ENCODE measurements around the gene WFDC12. TPM values are rescaled to one million over a fixed set of nuclear protein-coding genes. Genes with fewer than 3 reads are reported as not detected.

WFDC12 gene
- total RNA-seq, 4 donors from 2014 or later: not detected

DNA sequence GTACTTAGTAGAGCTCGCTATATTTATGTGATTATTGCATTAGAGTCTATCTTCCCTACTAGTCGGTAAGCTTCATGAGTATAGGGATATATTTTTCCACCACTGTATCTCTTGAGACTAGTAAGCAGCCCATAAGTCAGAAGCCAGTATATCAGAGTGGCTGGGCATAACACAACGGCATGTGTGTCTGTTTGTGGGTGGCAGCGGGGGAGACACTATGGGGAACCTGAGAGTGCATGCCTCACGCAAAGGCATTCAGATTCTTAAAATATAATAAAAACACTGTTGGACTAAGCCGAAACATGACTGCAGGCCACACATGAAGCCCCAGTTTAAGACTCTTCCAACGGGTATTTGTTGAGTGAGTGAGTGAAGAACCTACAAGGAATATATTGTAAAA, 31.4 kb downstream of the WFDC12 start:
- intact Hi-C loops (cut with DNase I; ENCODE audit: low total_unique reads): no loop called here
- TF ChIP-seq POLR2A (IDR thresholded peaks at IDR 0.05): no peak
- TF ChIP-seq CTCF (IDR thresholded peaks at IDR 0.05): no peak
- Histone ChIP-seq H3K27me3 (peaks cover 4 to 17% of the 10 kb centered on the region in 2 donors), H3K9me3 (no peaks in the 10 kb centered on the region), H3K4me1 (peaks cover 0 to 3% of the 10 kb centered on the region in 2 donors), H3K4me3 (no peak overlapping the region), H3K27ac (no peak overlapping the region), H3K36me3 (no peaks in the 10 kb centered on the region)
- no peak for DNase-seq

GRCh38 chr20:45091366-45091765, 32.9 kb downstream of the WFDC12 start:
- TF ChIP-seq POLR2A (IDR thresholded peaks at IDR 0.05) (no peak), CTCF (IDR thresholded peaks at IDR 0.05) (no peak)
- Histone ChIP-seq H3K4me1 (no peaks in the 10 kb centered on the region), H3K36me3 (no peaks in the 10 kb centered on the region), H3K27me3 (peaks cover 0 to 3% of the 10 kb centered on the region in 2 donors), H3K4me3 (no peak overlapping the region), H3K9me3 (no peaks in the 10 kb centered on the region), H3K27ac (no peak overlapping the region)
- no peak for DNase-seq
- intact Hi-C loops (cut with DNase I; ENCODE audit: low total_unique reads): no loop called here

GRCh38 chr20:45090481-45090880, 33.8 kb downstream of the WFDC12 start:
- Histone ChIP-seq H3K4me3 (no peak overlapping the region), H3K27me3 (no peaks in the 10 kb centered on the region), H3K9me3 (no peaks in the 10 kb centered on the region), H3K36me3 (no peaks in the 10 kb centered on the region), H3K4me1 (no peaks in the 10 kb centered on the region), H3K27ac (no peak overlapping the region)
- no peak for TF ChIP-seq POLR2A (IDR thresholded peaks at IDR 0.05)
- no peak for TF ChIP-seq CTCF (IDR thresholded peaks at IDR 0.05)
- DNase-seq: no peak
- intact Hi-C loops (cut with DNase I; ENCODE audit: low total_unique reads): no loop called here

- Histone ChIP-seq H3K9me3 (no peaks in the 10 kb centered on the region), H3K27me3 (no peaks in the 10 kb centered on the region), H3K4me3 (no peak overlapping the region), H3K4me1 (no peaks in the 10 kb centered on the region), H3K27ac (no peak overlapping the region), H3K36me3 (no peaks in the 10 kb centered on the region)
- DNase-seq: no peak
- TF ChIP-seq POLR2A (IDR thresholded peaks at IDR 0.05) (no peak), CTCF (IDR thresholded peaks at IDR 0.05) (no peak)
- intact Hi-C loops (cut with DNase I; ENCODE audit: low total_unique reads): no loop called here
These were observed 36.0 kb downstream of the WFDC12 start for GRCh38 chr20:45088247-45088646.

GRCh38 chr20:45087814-45088213, 36.5 kb downstream of the WFDC12 start:
- H3K4me1 ChIP-seq: no peaks in the 10 kb centered on the region
- H3K27me3 ChIP-seq: no peaks in the 10 kb centered on the region
- H3K27ac ChIP-seq: no peak overlapping the region
- DNase-seq: no peak
- H3K36me3 ChIP-seq: no peaks in the 10 kb centered on the region
- H3K9me3 ChIP-seq: no peaks in the 10 kb centered on the region
- TF ChIP-seq POLR2A (IDR thresholded peaks at IDR 0.05) (no peak), CTCF (IDR thresholded peaks at IDR 0.05) (no peak)
- no peak overlapping the region for H3K4me3 ChIP-seq
- intact Hi-C loops (cut with DNase I; ENCODE audit: low total_unique reads): no loop called here

Measured in uterus (tissue), 4 donors.